ENCODE data around the gene MACF1.
"Not testable (repeated sequence)": the region's sequence is repeated elsewhere in the genome, so short reads cannot be mapped to it uniquely, and the experiment has no call there.

Gene MACF1
- 1,398 to 2,189 (median 1,722) reads per million in 4 experiments for total RNA-seq

DNA sequence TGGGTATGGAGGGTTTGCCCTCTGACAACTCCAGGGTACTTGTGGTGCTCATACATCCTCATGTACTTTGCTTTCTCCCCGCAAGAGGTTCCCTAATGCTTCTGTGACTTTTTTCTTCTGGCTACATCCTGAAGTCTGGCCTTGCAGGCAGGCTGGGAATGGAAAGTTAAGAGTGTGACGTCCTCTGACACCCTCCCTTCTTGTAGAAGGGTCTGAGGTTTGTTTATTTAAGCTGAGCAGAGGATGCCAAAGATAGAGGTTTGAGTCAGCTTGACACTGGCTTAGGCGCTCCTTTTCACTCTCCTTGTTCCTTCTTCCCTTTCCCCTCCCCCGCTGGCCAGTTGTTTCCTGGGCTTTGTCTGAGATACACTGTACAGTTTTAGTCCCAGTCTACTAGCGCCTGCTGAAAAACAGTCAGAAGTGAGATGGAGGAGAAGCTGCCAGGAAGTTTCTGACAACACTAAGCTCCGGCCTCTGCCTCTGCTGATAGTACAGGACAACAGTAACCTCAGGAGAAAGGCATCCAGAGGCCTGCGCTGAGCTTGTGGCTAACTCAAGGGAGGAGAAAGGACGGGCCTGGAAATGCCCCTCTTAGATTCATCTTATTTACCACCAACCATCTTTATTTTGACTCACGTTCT lies at the start of gene MACF1:
MACF1 (plus strand) TSS at position 255 of the 641 bp plus-strand sequence; CDS start at position 583, 328 bp downstream.
- DNase-seq, result no peak

GRCh38 chr1:39157304-39157703 lies 47.2 kb upstream of the MACF1 start:
- DNase-seq, result no peak

DNA sequence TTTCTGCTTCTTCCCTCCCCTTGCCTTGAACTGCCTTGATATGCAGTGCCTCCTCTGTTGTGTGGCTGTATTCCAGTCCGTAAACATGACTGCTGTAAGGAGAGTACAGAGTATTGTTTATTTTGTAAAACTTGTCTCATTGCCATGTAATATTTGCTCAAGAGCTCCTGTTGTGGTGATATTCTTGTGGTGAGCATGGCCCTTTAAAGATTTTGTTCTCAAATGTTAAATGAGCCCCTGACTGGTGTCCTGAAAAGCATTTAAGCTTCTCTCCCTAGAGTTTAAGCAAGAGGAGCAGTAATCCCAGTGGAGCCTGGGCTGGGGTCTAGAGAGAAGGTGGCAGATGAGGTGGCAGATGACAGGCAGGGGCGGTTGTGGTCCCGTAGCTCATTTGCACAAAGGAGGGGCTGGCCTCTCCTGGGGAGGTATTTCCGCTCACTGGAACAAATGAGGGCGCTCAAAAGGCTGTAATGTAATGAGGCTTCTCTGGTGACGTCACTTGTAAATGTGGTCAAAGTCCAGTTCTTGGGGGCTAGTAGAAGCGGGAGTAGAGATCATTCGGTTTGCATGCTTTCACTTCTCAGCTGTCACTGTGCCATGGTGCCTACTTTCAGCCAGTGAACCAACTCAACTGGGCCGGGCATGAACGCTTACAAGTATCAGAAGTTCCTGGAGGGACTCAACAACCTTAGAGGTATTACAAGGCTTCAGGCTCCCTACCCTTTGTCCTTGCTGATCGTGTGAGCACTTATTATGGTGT lies 46.0 kb upstream of the MACF1 start:
- DNase-seq, result no peak

- DNase-seq, result no peak
Measured at GRCh38 chr1:39159224-39160036, 45.1 kb upstream of the MACF1 start.

DNA sequence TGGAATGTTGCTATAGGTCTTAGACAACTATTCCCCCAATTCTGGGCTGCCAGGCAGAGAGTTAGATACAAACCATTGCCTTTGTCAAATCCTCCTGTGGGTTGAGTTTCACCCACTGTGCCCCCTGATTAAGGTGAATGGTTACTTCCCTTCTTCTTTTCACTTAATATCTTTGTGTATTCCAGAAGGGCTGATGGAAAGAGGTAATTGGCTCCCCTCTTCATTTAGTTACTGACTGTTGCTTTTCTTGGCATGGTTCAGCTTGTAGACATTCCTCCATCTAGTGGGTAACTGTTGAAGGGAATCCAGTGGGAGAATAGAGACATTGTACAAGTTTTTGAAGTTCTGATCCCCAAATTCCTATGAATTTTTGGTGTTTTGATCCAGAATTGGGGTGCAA lies 43.8 kb upstream of the MACF1 start:
- no peak for DNase-seq

DNA sequence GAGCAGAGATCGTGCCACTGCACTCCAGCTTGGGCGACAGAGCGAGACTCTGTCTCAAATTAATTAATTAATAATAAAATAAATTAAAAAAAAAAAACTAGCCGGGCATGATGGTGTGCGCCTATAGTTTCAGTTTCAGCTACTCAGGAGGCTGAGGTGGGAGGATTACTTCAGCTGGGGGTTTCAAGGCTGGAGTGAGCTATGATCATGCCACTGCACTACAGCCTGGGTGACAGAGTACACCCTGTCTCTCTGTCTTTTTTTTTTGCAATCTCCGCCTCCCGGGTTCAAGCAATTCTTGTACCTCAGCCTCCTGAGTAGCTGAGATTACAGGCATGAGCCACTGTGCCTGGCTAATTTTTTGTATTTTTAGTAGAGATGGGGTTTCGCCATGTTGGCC lies 42.7 kb upstream of the MACF1 start:
- DNase-seq, result not testable (repeated sequence)

DNA sequence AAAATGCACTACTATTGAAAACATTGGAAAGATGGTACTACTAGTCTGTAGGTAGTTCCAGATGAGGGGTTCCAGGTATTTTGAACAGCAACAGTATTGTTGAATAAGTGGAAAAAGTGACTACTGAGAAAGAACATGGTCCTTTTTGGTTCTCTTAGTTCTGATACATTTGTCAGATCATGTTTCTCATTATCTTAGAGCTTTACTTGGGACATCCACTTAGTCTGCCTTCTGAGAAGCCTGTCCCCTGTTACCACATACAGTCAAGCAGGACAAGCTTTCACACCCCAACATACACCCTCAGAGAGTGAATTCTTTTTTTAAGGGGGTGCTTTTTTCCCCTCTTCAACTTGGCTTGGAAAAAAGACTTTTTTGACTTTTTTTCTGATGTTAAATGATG lies 41.0 kb upstream of the MACF1 start:
- no peak for DNase-seq

DNA sequence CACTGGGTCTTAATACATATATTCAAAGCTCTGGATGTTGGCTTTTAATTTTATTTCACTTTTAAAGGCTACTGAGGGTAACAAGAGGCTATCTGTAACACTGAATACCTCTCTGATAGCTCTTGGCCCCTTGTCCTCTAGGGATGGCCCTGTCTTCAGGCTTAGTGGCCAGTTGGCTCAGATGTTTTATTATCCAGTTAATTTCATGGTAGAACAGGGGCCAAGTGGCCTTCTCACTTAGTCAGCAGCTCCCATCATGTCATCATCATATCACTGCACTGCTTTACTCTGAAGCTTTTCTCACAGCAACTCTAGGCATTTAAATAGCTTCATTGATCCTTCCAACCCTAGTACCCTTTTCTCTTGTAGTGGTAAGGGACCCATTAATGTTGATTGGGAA lies 40.2 kb upstream of the MACF1 start:
- no peak for DNase-seq

GRCh38 chr1:39165049-39165448 lies 39.4 kb upstream of the MACF1 start:
- no peak for DNase-seq

- DNase-seq, result no peak
Measured at GRCh38 chr1:39165488-39165887, 39.0 kb upstream of the MACF1 start.

- DNase-seq, result no peak
Measured at GRCh38 chr1:39167632-39168209, 36.8 kb upstream of the MACF1 start.

DNA sequence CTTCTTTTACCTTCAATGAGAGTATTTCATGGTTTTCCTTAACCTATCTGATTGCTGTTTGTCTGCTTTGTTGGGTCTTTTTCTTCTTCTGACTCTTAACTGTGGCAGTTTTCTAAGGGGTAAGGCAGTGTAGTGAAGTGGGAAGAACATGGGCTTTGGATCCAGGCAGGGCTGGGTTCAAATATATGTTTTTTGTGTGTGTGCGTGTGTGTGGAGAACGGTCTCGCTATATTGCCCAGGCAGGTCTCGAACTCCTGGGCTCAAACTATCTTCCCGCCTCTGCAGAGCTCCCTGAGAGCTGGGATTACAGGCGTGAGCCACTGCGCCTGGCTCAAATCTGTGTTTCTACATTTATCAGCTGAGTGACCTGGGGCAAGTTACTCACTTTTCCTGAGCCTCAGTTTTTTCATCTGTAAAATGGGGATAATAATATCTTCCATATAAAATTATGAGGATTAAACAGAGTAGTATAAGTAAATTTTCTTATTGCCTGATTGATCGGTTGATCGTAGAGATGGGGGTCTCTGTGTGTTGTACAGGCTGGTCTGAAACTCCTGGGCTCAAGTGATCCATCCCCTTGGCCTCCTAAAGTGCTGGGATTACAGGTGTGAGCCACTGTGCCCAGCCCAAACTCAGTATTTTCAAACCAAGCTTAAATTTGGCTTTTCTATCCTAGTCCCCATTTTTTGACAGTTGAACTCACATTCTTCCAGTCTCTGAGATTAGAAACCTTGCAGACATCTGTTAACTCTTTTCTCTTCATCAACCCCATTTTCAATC lies 36.0 kb upstream of the MACF1 start:
- no peak for DNase-seq

DNA sequence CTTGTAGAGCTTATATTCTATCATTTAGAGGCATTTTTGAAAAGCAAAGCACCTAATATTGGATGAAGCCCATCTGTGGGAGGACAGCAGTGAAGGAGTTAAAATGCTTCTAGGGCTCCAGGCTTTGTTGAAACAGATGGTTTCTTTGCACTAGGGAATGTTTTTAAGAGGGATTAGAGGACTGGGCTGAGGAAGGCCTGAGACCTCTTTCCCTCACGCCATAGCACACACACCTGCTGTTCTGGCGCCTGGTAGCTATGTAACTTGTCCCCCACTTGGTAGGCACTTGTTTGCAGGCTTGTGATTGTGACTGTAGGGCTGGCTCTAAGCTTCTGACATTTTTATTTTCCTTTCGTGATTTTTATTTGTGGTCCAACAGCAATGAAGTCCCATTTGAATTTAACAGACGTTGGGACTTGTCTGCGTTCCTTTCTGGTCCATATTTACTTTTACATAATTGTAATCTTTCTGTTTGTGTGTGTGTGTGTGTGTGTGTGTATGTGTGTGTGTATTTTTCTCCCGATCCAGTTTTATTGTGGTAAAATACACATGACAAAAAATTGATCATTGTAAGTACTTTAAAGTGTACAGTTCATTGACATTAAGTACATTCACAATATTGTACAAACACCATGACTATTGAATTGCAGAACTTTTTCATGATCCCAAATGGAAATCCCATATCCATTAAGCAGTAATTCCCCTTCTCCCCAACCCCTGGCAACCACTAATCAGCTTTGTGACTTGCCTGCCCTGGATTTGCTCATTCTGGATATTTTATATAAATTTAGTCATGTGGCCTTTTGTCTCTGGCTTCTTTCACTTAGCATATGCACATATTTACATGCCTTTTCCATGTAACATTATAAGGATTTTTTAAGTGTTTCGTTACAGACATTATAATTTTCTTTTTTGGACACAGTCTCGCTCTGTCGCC lies 33.5 kb upstream of the MACF1 start:
- no peak for DNase-seq

GRCh38 chr1:39173119-39173994 lies 31.1 kb upstream of the MACF1 start:
- DNase-seq, result no peak

DNA sequence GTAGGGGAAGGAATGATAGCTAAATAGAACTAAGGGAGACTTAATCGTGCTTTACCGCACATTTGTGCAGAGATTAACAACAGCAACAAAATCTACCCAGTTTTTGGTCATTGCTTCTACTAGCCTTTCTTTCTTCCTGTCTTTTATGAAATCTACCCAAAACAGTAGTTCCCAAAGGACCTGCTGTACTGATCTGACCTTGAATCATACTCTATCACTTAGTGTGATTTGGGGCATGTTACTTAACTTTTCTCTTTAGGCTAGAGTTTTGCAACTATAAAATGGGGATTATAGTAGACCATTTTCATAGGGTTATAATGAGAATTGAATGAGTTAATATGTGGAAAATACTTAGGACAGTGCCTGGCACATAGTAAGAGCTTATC lies 30.5 kb upstream of the MACF1 start:
- DNase-seq, result no peak

GRCh38 chr1:39174390-39175081 lies 30.0 kb upstream of the MACF1 start:
- no peak for DNase-seq

DNA sequence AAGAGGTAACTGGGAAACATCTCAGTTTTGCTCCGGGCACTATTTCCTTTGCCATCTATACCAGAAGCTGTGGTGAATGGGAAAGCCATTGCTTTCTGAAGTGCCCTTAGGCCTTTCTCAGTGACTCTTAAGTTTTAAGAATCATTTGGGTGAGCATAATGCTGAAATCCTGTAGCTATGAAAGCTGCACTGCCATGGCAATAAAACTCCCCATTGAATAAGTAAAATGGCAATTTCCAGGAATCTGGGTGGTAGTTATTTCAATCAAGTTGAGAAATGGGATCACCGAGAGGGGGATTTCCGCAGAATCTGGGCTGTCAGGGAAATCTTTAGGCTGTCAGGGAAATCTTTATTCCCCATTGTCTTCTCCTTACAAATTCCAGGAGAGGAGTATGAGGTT lies 26.8 kb upstream of the MACF1 start:
- DNase-seq, result no peak

- DNase-seq, result no peak
Measured at GRCh38 chr1:39178541-39179431, 25.7 kb upstream of the MACF1 start.

DNA sequence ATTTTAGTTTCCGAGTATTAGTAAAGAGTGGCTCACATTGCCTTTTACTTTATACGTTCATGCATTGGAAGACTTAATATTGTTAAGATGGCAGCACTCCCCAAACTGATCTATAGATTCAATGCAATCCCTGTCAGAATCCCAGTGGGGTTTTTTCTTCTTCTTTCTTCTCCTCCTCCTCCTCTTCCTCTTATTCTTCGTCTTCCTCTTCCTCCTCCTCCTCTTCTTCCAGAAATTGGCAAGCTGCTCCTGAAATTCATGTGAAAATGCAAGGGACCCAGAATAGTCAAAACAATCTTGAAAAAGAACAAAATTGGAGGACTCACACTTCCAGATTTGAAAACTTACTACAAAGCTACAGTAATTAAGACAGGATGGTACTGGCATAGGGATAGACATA lies 23.2 kb upstream of the MACF1 start:
- DNase-seq, result no peak
